Thyroid gland (tissue), 4 donors: ENCODE measurements around the gene MBD2.

Source experiments
- CTCF ChIP-seq, 6 experiments: fragments of 200-600 bp in 3 of 6; fragments of 450-650 bp in 3 of 6; sonication (generic) in 3 of 6; IDR thresholded peaks; one replicate each; pipeline ENCODE4 v1.5.1; 2016 to 2019; ENCODE audit warnings: antibody characterized with exemption in 6 of 6, mild to moderate bottlenecking in 2 of 6, inconsistent platforms in 1 of 6, moderate library complexity in 1 of 6
- POLR2A ChIP-seq, 2 donors: fragments of 450-650 bp; IDR thresholded peaks; one replicate each; pipeline ENCODE4 v1.6.1; 2017; ENCODE audit warnings: antibody characterized with exemption in 2 of 2, mild to moderate bottlenecking in 2 of 2, moderate library complexity in 1 of 2

- TF ChIP-seq CTCF (IDR thresholded peaks at IDR 0.05) (no peak), POLR2A (IDR thresholded peaks at IDR 0.05) (no peak)
These were observed 83.3 kb downstream of the MBD2 start for GRCh38 chr18:54141041-54141608.
